Stimulated activated CD4-positive, alpha-beta T cell treated with anti-CD3 and anti-CD28 coated beads, Interleukin-4, amount 100 ng/mL, for 48 hours (primary cell): ENCODE measurements around the gene PNLIPRP3.

Source experiments
- DNase-seq, 2 donors: peaks; one replicate each; pipeline ENCODE4 v3.0.0-alpha.2; 2020; ENCODE audit warnings: low read depth in 2 of 2

The PNLIPRP3 gene

GRCh38 chr10:116510565-116510964 is 82.9 kb downstream of the PNLIPRP3 start:
- DNase-seq, result no peak

- DNase-seq, result no peak
Measured at GRCh38 chr10:116511365-116511764, 83.7 kb downstream of the PNLIPRP3 start.

- DNase-seq, result peak; percentile 3 to 12
Measured at GRCh38 chr10:116521424-116522290, 94.0 kb downstream of the PNLIPRP3 start.

- DNase-seq, result no peak
Measured at GRCh38 chr10:116522803-116523381, 95.2 kb downstream of the PNLIPRP3 start.

GRCh38 chr10:116524736-116525135 is 97.1 kb downstream of the PNLIPRP3 start:
- no peak for DNase-seq

GRCh38 chr10:116526219-116526618 is 98.6 kb downstream of the PNLIPRP3 start:
- DNase-seq, result no peak
